Heart left ventricle (tissue), 16 donors: ENCODE data around the gene PPIL1. TPM values are rescaled to one million over a fixed set of nuclear protein-coding genes. Genes with fewer than 3 reads are reported as not detected.

Source experiments
- ATAC-seq, 4 donors: fragments of 200-7000 bp; cut with Tn5 transposase; one replicate each; pipeline ENCODE4 v1.9.1; 2020 to 2022; ENCODE audit warnings: moderate library complexity in 4 of 4, mild to moderate bottlenecking in 3 of 4, moderate number of reproducible peaks in 1 of 4
- DNase-seq, 5 donors: peaks; one replicate each; pipeline ENCODE4 v3.0.0-alpha.2; 2020
- H3K27ac ChIP-seq, 12 donors: fragments of 200-600 bp; sonication (generic) in 4 of 12; one replicate each; pipeline versions ENCODE4 v1.5.0 to v1.8.0; 2016 to 2022; ENCODE audit warnings: mild to moderate bottlenecking in 2 of 12
- H3K27me3 ChIP-seq, 9 donors: fragments of 200-600 bp; sonication (generic) in 2 of 9; one replicate each; pipeline versions ENCODE4 v1.5.1 to v1.8.0; 2016 to 2022; ENCODE audit warnings: mild to moderate bottlenecking in 3 of 9
- H3K36me3 ChIP-seq, 9 donors: fragments of 200-600 bp; sonication (generic) in 2 of 9; one replicate each; pipeline versions ENCODE4 v1.5.0 to v1.8.0; 2018 to 2022; ENCODE audit warnings: mild to moderate bottlenecking in 2 of 9
- H3K4me1 ChIP-seq, 12 donors: fragments of 200-600 bp; sonication (generic) in 4 of 12; one replicate each; pipeline versions ENCODE4 v1.5.0 to v1.8.0; 2016 to 2022; ENCODE audit warnings: mild to moderate bottlenecking in 3 of 12
- H3K4me3 ChIP-seq, 12 donors: fragments of 200-600 bp; sonication (generic) in 4 of 12; one replicate each; pipeline versions ENCODE4 v1.5.0 to v1.8.0; 2017 to 2022; ENCODE audit warnings: mild to moderate bottlenecking in 9 of 12, moderate library complexity in 4 of 12
- H3K9me3 ChIP-seq, 12 donors: fragments of 200-600 bp; sonication (generic) in 4 of 12; one replicate each; pipeline versions ENCODE4 v1.5.0 to v1.8.0; 2016 to 2022; ENCODE audit warnings: mild to moderate bottlenecking in 1 of 12
- POLR2A ChIP-seq, 2 donors: fragments of 450-650 bp; IDR thresholded peaks; one replicate each; pipeline ENCODE4 v1.6.1; 2017; ENCODE audit warnings: antibody characterized with exemption in 2 of 2, mild to moderate bottlenecking in 2 of 2, moderate library complexity in 2 of 2
- WGBS, 4 donors: extraction: QIAGEN DNeasy Blood & Tissue Kit in 2 of 4; methylation state at CpG; one replicate each; pipeline versions ENCODE4 v1.1.5 to v1.1.7; 2013 to 2018; 5-methylcytosine and 5-hydroxymethylcytosine counted together
- intact Hi-C, 10 donors: fragments of 100-400 bp; cut with DNase I; formaldehyde crosslinking; loops; one replicate each; pipeline versions ENCODE4 v1.11.1 to v1.14.2; 2022
- polyA plus RNA-seq, 2 donors: library from polyadenylated mRNA; stranded (reverse); fragments of 200-250 nt; gene quantifications; one replicate each; pipeline ENCODE4 v1.2.3, GENCODE V29; 2013
- total RNA-seq, 9 donors: library from RNA; depleted of rRNA in 2 of 9; stranded (reverse); fragments of >200 nt in 2 of 9; fragmentation: NEBNext Ultra II Directional in 3 of 9; extraction: Animal tissue kit (Norgen Biotek cat#: 25700) in 3 of 9; gene quantifications; one replicate each; pipeline versions ENCODE4 v1.1.0 to v1.2.4, GENCODE V29; 2016 to 2023
- TF ChIP-seq, protein P1 (sequence below), 12 donors: fragments of 200-600 bp; sonication (generic) in 4 of 12; IDR thresholded peaks; one replicate each; pipeline versions ENCODE4 v1.5.0 to v1.8.0; 2018 to 2022; ENCODE audit warnings: antibody characterized with exemption in 12 of 12, mild to moderate bottlenecking in 5 of 12
- donor health status: ischemic (EF 13 %, LVEDD 7.1; RV severe dilation, severe dysfunction).
- donor health status: healthy with polysubstance abuse.
- donor health status: DM: no; HTN: yes; CAD: no.
- donor health status: DM: no; HTN: no; CAD: no.
- donor health status: ischemic (EF 25% LVEDD 6.9; RV normal size, moderate dysfunction).
- donor health status: ischemic (EF 25% LVEDD 5.7; RV mildly dilated, moderate dysfunction).
- donor health status: healthy.
- donor health status: DM: yes; HTN: yes; CAD: no.
- donor health status: ischemic (EF 35%, LVEDD 5.7; RV mildly dilated, moderate dysfunction).
- donor health status: nonischemic (EF 11% LVEDD 7.7; RV severe dilation, severe dysfunction).
- donor health status: DM: yes; HTN: yes; CAD: no.
- donor health status: PGD.
- donor health status: ischemic (EF 29% LVEDD 5.4; RV normal size, mild dysfunction).
- donor health status: nonischemic (EF 23%, LVEDD 6.1; RV moderate dilation, normal function).

The PPIL1 gene
- total and polyA plus RNA-seq, 11 donors, result 30.9 to 69.3 (median 42.6) TPM

DNA sequence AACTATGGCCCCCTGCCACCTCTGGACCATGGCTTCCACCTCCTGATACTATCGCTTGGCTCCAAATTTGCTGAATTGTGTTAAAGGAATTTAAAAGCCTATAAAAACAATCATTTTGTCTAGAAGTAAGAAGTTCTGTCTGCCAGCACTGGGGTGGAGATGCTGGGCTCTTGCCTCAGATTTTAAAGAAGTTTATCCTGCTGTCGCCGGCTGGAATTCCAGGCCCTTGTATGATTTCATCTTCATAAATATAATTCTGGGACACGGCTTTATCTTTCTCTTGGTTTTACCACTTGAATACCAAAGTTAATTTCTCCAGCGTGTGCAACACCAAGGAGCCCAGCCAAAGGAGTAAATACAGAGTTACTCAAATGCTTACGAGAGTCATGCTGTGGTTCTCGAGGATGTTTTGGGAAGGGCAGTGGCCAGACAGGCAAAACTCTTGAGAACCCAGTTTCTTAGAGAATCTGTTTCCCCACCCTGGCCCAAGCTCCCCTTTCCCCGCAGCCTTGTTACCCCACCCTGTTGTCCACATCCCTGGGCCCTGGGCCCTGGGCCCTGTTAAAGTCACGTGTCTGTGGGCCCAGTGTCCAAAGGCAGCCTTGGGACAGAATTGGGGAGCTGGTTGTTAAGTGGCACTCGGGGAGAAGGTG is 43.1 kb upstream of the PPIL1 start:
- no peaks in the 10 kb centered on the region for H3K27me3 ChIP-seq
- 64 to 75% (median 64%) methylated on average over 9 to 10 of the region's 10 CpGs for WGBS, 4 donors
- DNase-seq, result peak in 2 of 5 donors; percentile 51 to 63
- ATAC-seq, result peak; percentile 2 to 71 (median 64)
- H3K4me1 ChIP-seq, result peaks cover 0 to 47% (median 23%) of the 10 kb centered on the region in 12 donors
- H3K36me3 ChIP-seq, result peaks cover 4 to 97% (median 84%) of the 10 kb centered on the region in 9 donors
- H3K27ac ChIP-seq, result peak overlapping the region; percentile 53 to 84 (median 74)
- intact Hi-C loops, result loop anchor here in 3 of 10 donors (5.0 to 10.0 kb wide), 2 partner anchors 55 to 57 kb away; no protein-coding TSS in a partner anchor
- TF ChIP-seq, protein P1, sequence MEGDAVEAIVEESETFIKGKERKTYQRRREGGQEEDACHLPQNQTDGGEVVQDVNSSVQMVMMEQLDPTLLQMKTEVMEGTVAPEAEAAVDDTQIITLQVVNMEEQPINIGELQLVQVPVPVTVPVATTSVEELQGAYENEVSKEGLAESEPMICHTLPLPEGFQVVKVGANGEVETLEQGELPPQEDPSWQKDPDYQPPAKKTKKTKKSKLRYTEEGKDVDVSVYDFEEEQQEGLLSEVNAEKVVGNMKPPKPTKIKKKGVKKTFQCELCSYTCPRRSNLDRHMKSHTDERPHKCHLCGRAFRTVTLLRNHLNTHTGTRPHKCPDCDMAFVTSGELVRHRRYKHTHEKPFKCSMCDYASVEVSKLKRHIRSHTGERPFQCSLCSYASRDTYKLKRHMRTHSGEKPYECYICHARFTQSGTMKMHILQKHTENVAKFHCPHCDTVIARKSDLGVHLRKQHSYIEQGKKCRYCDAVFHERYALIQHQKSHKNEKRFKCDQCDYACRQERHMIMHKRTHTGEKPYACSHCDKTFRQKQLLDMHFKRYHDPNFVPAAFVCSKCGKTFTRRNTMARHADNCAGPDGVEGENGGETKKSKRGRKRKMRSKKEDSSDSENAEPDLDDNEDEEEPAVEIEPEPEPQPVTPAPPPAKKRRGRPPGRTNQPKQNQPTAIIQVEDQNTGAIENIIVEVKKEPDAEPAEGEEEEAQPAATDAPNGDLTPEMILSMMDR (IDR thresholded peaks at IDR 0.05), result no peak
- TF ChIP-seq POLR2A (IDR thresholded peaks at IDR 0.05), result no peak
- H3K9me3 ChIP-seq, result no peaks in the 10 kb centered on the region
- no peak overlapping the region for H3K4me3 ChIP-seq

DNA sequence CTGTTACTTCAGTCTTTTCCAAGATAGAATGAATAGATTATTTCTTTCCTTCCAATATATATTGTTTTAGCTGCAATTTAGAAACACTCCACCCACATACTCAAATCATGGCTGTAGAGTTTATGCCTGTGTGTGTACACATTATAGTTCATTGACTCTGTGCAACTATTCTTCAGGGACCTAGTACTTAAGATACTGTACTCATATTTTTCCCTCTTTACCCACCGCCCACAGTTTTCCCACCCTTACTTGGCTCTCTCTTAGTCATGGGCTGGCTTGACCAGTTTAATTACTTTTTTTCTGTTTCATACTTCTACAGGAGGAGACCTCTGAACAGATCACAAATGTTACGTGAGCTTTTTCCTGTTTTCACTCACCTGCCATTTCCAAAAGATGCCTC is 41.5 kb upstream of the PPIL1 start:
- Histone ChIP-seq H3K9me3 (no peaks in the 10 kb centered on the region), H3K36me3 (peaks cover 4 to 95% (median 82%) of the 10 kb centered on the region in 9 donors), H3K27ac (peak overlapping the region in 8 of 12 donors; percentile 5 to 84 (median 42)), H3K27me3 (no peaks in the 10 kb centered on the region), H3K4me1 (peaks cover 0 to 54% (median 27%) of the 10 kb centered on the region in 12 donors), H3K4me3 (no peak overlapping the region)
- WGBS, 4 donors, result 81 to 86% (median 84%) methylated on average over 2 of the region's 2 CpGs
- intact Hi-C loops, result loop anchor here in 3 of 10 donors (5.0 to 10.0 kb wide), 2 partner anchors 56 to 59 kb away; no protein-coding TSS in a partner anchor
- TF ChIP-seq POLR2A (IDR thresholded peaks at IDR 0.05), result no peak
- TF ChIP-seq, protein P1 (IDR thresholded peaks at IDR 0.05), result no peak
- ATAC-seq (peak in 1 of 4 donors; percentile 27), DNase-seq (no peak)

DNA sequence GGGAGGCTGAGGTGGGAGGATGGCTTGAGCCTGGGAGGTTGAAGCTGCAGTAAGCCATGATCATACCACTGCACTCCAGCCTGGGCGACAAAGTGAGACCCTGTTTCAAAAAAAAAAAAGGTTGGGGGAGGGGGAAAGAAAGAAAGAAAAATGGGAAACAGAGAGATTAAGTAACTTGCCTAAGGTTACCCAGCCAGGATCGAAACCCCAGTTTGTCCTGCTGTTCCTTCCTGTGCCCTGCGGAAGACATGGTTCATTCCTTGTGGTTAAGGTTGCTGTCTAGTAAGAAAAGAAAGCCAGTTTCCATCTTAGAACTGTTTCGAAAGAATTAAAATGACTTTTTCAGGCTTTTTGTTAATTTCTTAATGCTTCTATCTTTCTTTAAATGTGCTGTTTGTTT is 41.0 kb upstream of the PPIL1 start:
- 89 to 93% (median 91%) methylated on average over 4 of the region's 4 CpGs for WGBS, 4 donors
- intact Hi-C loops, result loop anchor here in 3 of 10 donors (5.0 to 10.0 kb wide), 2 partner anchors 57 to 59 kb away; no protein-coding TSS in a partner anchor
- Histone ChIP-seq H3K27me3 (no peaks in the 10 kb centered on the region), H3K36me3 (peaks cover 4 to 93% (median 83%) of the 10 kb centered on the region in 9 donors), H3K27ac (peak overlapping the region in 5 of 12 donors; percentile 5 to 84 (median 14)), H3K9me3 (no peaks in the 10 kb centered on the region), H3K4me1 (peaks cover 0 to 52% (median 27%) of the 10 kb centered on the region in 12 donors), H3K4me3 (no peak overlapping the region)
- no peak for ATAC-seq
- TF ChIP-seq, protein P1 (IDR thresholded peaks at IDR 0.05), result no peak
- TF ChIP-seq POLR2A (IDR thresholded peaks at IDR 0.05), result no peak
- DNase-seq, result no peak

DNA sequence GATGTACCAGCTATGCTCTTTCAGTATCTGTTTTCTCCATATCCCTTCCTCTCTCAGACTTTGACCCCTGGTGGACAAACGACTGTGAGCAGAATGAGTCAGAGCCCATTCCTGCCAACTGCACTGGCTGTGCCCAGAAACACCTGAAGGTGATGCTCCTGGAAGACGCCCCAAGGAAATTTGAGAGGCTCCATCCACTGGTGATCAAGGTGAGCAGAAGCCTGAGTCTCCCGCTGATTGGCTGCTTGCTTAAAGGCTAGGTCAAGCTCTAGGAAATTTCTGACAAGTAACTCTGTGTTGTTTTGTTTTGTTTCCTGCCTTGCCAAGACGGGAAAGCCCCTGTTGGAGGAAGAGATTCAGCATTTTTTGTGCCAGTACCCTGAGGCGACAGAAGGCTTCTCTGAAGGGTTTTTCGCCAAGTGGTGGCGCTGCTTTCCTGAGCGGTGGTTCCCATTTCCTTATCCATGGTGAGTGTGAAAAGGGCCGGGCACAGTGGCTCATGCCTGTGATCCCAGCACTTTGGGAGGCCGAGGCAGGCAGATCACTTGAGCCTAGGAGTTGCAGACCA is 39.7 kb upstream of the PPIL1 start:
- no peak overlapping the region for H3K4me3 ChIP-seq
- peaks cover 4 to 93% (median 79%) of the 10 kb centered on the region in 9 donors for H3K36me3 ChIP-seq
- DNase-seq, result no peak
- peak in 2 of 4 donors; percentile 20 to 61 for ATAC-seq
- intact Hi-C loops, result loop anchor here in 2 of 10 donors (10.0 kb wide), 1 partner anchor 60 kb away; no protein-coding TSS in a partner anchor
- no peaks in the 10 kb centered on the region for H3K9me3 ChIP-seq
- 73 to 78% (median 76%) methylated on average over 10 of the region's 10 CpGs for WGBS, 4 donors
- no peak overlapping the region for H3K27ac ChIP-seq
- TF ChIP-seq, protein P1 (IDR thresholded peaks at IDR 0.05), result peak in 2 of 12 donors; percentile 9 to 30
- TF ChIP-seq POLR2A (IDR thresholded peaks at IDR 0.05), result no peak
- no peaks in the 10 kb centered on the region for H3K27me3 ChIP-seq
- H3K4me1 ChIP-seq, result peaks cover 0 to 45% (median 20%) of the 10 kb centered on the region in 12 donors
